ENCODE data around the gene SLC5A3.

DNA sequence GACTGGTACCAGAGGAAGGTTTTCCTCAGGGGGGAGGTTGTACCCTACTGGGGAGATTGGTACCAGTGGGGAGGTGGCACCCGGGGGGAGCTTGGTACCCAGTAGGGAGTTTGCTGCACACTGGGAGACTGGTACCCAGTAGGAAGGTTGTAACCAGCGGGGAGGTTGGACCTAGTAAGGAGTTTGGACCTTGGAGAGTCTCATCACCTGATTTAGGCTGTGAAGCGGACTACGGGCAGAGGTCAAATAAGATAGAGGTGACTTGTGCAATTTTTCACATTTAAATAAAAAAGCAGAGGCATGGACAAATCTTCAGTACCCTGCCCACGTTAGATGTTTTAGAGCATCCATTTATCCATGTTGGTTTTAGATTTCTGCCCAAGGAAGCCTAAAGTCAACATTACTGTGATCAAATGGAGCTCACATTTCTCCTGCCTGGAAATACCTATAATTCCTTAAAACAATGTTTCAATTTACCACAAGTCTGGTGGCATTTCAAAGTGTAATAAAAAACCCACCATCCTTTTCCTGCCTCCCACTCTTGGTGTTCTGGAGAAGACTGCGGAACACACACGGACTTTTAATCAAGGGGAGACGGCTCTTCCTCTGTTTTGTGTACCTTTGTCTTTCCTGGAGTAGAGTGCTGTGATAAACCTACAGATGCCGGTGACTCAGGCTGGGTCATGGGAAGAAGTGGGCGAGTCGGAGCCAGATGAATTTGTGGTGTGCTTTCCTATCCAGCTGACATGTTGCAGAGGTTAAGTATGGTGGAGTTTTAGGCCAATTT lies 36.2 kb upstream of the SLC5A3 start:
- TF ChIP-seq CTCF (IDR thresholded peaks at IDR 0.05) (no peak), EZH2 (IDR thresholded peaks at IDR 0.05; ENCODE audit: borderline replicate concordance, insufficient read depth, low read depth, low read length, poor library complexity, severe bottlenecking) (no peak)

Data from B cell (primary cell).